C4-2B (cell line): Measurements from ENCODE around the gene CLCNKB.

Experiments used
- H3K27ac ChIP-seq: fragments of 450-650 bp; 2 replicates; pipeline ENCODE4 v1.5.1; 2017
- CTCF ChIP-seq: fragments of 450-650 bp; conservative IDR thresholded peaks from 2 replicates; pipeline ENCODE4 v1.5.1; 2017; ENCODE audit warnings: mild to moderate bottlenecking
- ZFX ChIP-seq: fragments of 450-650 bp; IDR thresholded peaks from 2 replicates; pipeline ENCODE4 v1.6.1; 2017

CLCNKB gene

GRCh38 chr1:16011936-16012589, 31.5 kb upstream of the CLCNKB start:
- peak overlapping the region; percentile 45 for H3K27ac ChIP-seq
- TF ChIP-seq CTCF = no peak
- TF ChIP-seq ZFX = no peak

- TF ChIP-seq ZFX (no peak), CTCF (no peak)
- peak overlapping the region; percentile 45 for H3K27ac ChIP-seq
Measured at GRCh38 chr1:16012590-16013219, 30.9 kb upstream of the CLCNKB start.

GRCh38 chr1:16013220-16013907, 30.2 kb upstream of the CLCNKB start:
- H3K27ac ChIP-seq = peak overlapping the region; percentile 45
- TF ChIP-seq ZFX (no peak), CTCF (no peak)

- peak overlapping the region; percentile 45 for H3K27ac ChIP-seq
- TF ChIP-seq CTCF (no peak), ZFX (no peak)
Measured at GRCh38 chr1:16013908-16014258, 29.7 kb upstream of the CLCNKB start.

GRCh38 chr1:16014509-16015482, 28.8 kb upstream of the CLCNKB start:
- TF ChIP-seq CTCF = no peak
- no peak for TF ChIP-seq ZFX
- no peak overlapping the region for H3K27ac ChIP-seq

GRCh38 chr1:16015491-16015890, 28.1 kb upstream of the CLCNKB start:
- no peak overlapping the region for H3K27ac ChIP-seq
- TF ChIP-seq CTCF (no peak), ZFX (no peak)
